ENCODE results near the gene MVB12B.

GRCh38 chr9:126508171-126508591, 181.6 kb downstream of the MVB12B start:
- TF ChIP-seq, protein P1, sequence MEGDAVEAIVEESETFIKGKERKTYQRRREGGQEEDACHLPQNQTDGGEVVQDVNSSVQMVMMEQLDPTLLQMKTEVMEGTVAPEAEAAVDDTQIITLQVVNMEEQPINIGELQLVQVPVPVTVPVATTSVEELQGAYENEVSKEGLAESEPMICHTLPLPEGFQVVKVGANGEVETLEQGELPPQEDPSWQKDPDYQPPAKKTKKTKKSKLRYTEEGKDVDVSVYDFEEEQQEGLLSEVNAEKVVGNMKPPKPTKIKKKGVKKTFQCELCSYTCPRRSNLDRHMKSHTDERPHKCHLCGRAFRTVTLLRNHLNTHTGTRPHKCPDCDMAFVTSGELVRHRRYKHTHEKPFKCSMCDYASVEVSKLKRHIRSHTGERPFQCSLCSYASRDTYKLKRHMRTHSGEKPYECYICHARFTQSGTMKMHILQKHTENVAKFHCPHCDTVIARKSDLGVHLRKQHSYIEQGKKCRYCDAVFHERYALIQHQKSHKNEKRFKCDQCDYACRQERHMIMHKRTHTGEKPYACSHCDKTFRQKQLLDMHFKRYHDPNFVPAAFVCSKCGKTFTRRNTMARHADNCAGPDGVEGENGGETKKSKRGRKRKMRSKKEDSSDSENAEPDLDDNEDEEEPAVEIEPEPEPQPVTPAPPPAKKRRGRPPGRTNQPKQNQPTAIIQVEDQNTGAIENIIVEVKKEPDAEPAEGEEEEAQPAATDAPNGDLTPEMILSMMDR (IDR thresholded peaks at IDR 0.05; ENCODE audit: insufficient read depth, low read length): no peak
- no peak for TF ChIP-seq POLR2AphosphoS5 (IDR thresholded peaks at IDR 0.05; ENCODE audit: low read depth)
